Measurements from ENCODE around the gene ANKFY1.
"Not testable (repeated sequence)": the region's sequence is repeated elsewhere in the genome, so short reads cannot be mapped to it uniquely, and the experiment has no call there.

ANKFY1 gene

GRCh38 chr17:4150096-4150495 is 113.7 kb downstream of the ANKFY1 start:
- no peak for DNase-seq

- no peak for DNase-seq
These were observed 115.0 kb downstream of the ANKFY1 start for GRCh38 chr17:4148611-4149308.

- DNase-seq = no peak
These were observed 115.9 kb downstream of the ANKFY1 start for GRCh38 chr17:4147751-4148310.

- DNase-seq = no peak
These were observed 117.1 kb downstream of the ANKFY1 start for GRCh38 chr17:4146641-4147040.

GRCh38 chr17:4144422-4144747 is 119.4 kb downstream of the ANKFY1 start:
- DNase-seq = no peak

- DNase-seq = peak; percentile 52
These were observed 120.0 kb downstream of the ANKFY1 start for GRCh38 chr17:4143563-4144421.

- DNase-seq = no peak
These were observed 121.5 kb downstream of the ANKFY1 start for GRCh38 chr17:4142107-4142900.

- no peak for DNase-seq
These were observed 123.7 kb downstream of the ANKFY1 start for GRCh38 chr17:4140125-4140524.

GRCh38 chr17:4138906-4139526 is 124.8 kb downstream of the ANKFY1 start:
- not testable (repeated sequence) for DNase-seq

- peak; percentile 55 for DNase-seq
These were observed 127.4 kb downstream of the ANKFY1 start for GRCh38 chr17:4136373-4136772.

- DNase-seq = no peak
These were observed 128.3 kb downstream of the ANKFY1 start for GRCh38 chr17:4135489-4135888.

GRCh38 chr17:4134721-4135120 is 129.1 kb downstream of the ANKFY1 start:
- no peak for DNase-seq

GRCh38 chr17:4130715-4131114 is 133.1 kb downstream of the ANKFY1 start:
- no peak for DNase-seq

GRCh38 chr17:4127555-4127954 is 136.2 kb downstream of the ANKFY1 start:
- no peak for DNase-seq

- DNase-seq = no peak
These were observed 138.2 kb downstream of the ANKFY1 start for GRCh38 chr17:4125552-4125951.

- DNase-seq = no peak
These were observed 138.8 kb downstream of the ANKFY1 start for GRCh38 chr17:4124999-4125398.

GRCh38 chr17:4120332-4120731 is 143.4 kb downstream of the ANKFY1 start:
- no peak for DNase-seq

GRCh38 chr17:4119299-4119698 is 144.5 kb downstream of the ANKFY1 start:
- DNase-seq = no peak

- no peak for DNase-seq
These were observed 145.6 kb downstream of the ANKFY1 start for GRCh38 chr17:4118015-4118743.

- no peak for DNase-seq
These were observed 147.3 kb downstream of the ANKFY1 start for GRCh38 chr17:4116516-4116915.

Data from NCI-H2029 treated with DMSO at 0.1 percent for 48 hours (cell line).